Esophagus muscularis mucosa (tissue), 4 donors: ENCODE results near the gene DDR2. TPM values are rescaled to one million over a fixed set of nuclear protein-coding genes. Genes with fewer than 3 reads are reported as not detected.
A peak's percentile ranks its signal among the peaks of the same experiment; 100 is the strongest.

Experiments used
- DNase-seq: peaks from one replicate; pipeline ENCODE4 v3.0.0-alpha.2; 2017; ENCODE audit errors: extremely low spot score
- H3K27ac ChIP-seq, 4 donors: fragments of 200-600 bp; sonication (generic); replicated peaks in 1 of 4; 1 replicate in 3 of 4; 2 replicates in 1 of 4; pipeline ENCODE4 v1.5.1; 2016 to 2019; ENCODE audit warnings: mild to moderate bottlenecking in 1 of 4
- H3K27me3 ChIP-seq, 4 donors: fragments of 200-600 bp; sonication (generic); one replicate each; pipeline versions ENCODE4 v1.5.1 to v1.6.0; 2016 to 2019
- H3K36me3 ChIP-seq, 4 donors: fragments of 200-600 bp; sonication (generic); one replicate each; pipeline ENCODE4 v1.5.1; 2016 to 2019
- H3K4me1 ChIP-seq, 4 donors: fragments of 200-600 bp; sonication (generic); one replicate each; pipeline ENCODE4 v1.5.1; 2016 to 2019
- H3K4me3 ChIP-seq, 4 donors: fragments of 200-600 bp; sonication (generic); 1 replicate in 2 of 4; 2 replicates in 2 of 4; pipeline ENCODE4 v1.5.1; 2016 to 2019; ENCODE audit warnings: mild to moderate bottlenecking in 4 of 4, moderate library complexity in 1 of 4
- H3K9me3 ChIP-seq, 4 donors: fragments of 200-600 bp; sonication (generic); 1 replicate in 3 of 4; 2 replicates in 1 of 4; pipeline ENCODE4 v1.5.1; 2016 to 2019
- CTCF ChIP-seq, 3 experiments: fragments of 200-600 bp in 2 of 3; fragments of 450-650 bp in 1 of 3; sonication (generic) in 2 of 3; IDR thresholded peaks; one replicate each; pipeline ENCODE4 v1.5.1; 2017 to 2019; ENCODE audit warnings: antibody characterized with exemption in 3 of 3, mild to moderate bottlenecking in 2 of 3, moderate library complexity in 1 of 3
- EP300 ChIP-seq: sonication (generic); formaldehyde crosslinking; IDR thresholded peaks from one replicate; pipeline ENCODE4 v1.6.1; 2017; ENCODE audit warnings: antibody characterized with exemption
- POLR2A ChIP-seq: fragments of 450-650 bp; IDR thresholded peaks from one replicate; pipeline ENCODE4 v1.6.1; 2017; ENCODE audit warnings: antibody characterized with exemption, moderate library complexity, mild to moderate bottlenecking, low read depth
- POLR2AphosphoS5 ChIP-seq, 2 donors: sonication (generic); formaldehyde crosslinking; IDR thresholded peaks; one replicate each; pipeline ENCODE4 v1.6.1; 2017; ENCODE audit warnings: antibody characterized with exemption in 2 of 2
- WGBS: methylation state at CpG from one replicate; pipeline ENCODE4 v1.1.5; 2018; 5-methylcytosine and 5-hydroxymethylcytosine counted together
- intact Hi-C: fragments of 100-400 bp; cut with DNase I; formaldehyde crosslinking; loops from one replicate; pipeline ENCODE4 v1.15.1; 2023
- total RNA-seq, 4 donors: library from RNA; depleted of rRNA; stranded (reverse); fragments of >200 nt; gene quantifications; one replicate each; pipeline versions ENCODE4 v1.1.0 to v1.2.1, GENCODE V29; 2016

The DDR2 gene
- total RNA-seq, 4 donors from 2014 or later: 143 to 194 (median 175) TPM

- Histone ChIP-seq H3K4me1 (peaks cover 0 to under 1% (median under 1%) of the 10 kb centered on the region in 4 donors), H3K36me3 (no peaks in the 10 kb centered on the region), H3K4me3 (no peak overlapping the region), H3K9me3 (peaks cover 0 to 14% (median 5%) of the 10 kb centered on the region in 4 donors), H3K27ac (no peak overlapping the region), H3K27me3 (no peaks in the 10 kb centered on the region)
- 87% methylated on average over 3 of the region's 3 CpGs for WGBS
- intact Hi-C loops: no loop called here
- no peak for DNase-seq
- TF ChIP-seq CTCF (IDR thresholded peaks at IDR 0.05) (no peak), POLR2AphosphoS5 (IDR thresholded peaks at IDR 0.05) (no peak), POLR2A (no peak), EP300 (no peak)
Observed at GRCh38 chr1:162619076-162619475, 13.2 kb upstream of the DDR2 start.

DNA sequence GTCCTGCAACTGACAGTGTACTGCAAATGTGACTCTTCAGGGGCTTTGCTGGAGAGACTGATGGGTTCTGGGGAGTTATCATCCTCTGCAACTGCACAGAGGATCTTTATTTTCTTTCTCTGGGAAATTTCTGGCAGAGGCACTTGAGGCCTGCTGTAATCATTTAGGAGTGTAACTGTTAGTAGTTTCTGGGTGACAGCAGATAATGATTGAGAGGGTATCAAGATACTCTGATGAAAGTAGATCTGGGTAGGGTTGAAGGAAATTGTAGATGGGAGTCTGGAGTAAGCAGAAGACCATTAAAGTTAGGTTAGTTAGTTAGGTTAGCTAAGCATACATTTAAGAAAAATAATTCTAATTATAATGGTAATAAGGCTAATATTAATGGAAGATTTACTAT is 11.0 kb upstream of the DDR2 start:
- no peak for DNase-seq
- intact Hi-C loops: no loop called here
- TF ChIP-seq EP300 (no peak), POLR2AphosphoS5 (IDR thresholded peaks at IDR 0.05) (no peak), POLR2A (no peak), CTCF (IDR thresholded peaks at IDR 0.05) (no peak)
- H3K4me3 ChIP-seq: no peak overlapping the region
- H3K36me3 ChIP-seq: no peaks in the 10 kb centered on the region
- peaks cover 0 to 14% (median 5%) of the 10 kb centered on the region in 4 donors for H3K9me3 ChIP-seq
- H3K27me3 ChIP-seq: no peaks in the 10 kb centered on the region
- H3K4me1 ChIP-seq: peaks cover 0 to 16% (median 13%) of the 10 kb centered on the region in 4 donors
- no peak overlapping the region for H3K27ac ChIP-seq

DNA sequence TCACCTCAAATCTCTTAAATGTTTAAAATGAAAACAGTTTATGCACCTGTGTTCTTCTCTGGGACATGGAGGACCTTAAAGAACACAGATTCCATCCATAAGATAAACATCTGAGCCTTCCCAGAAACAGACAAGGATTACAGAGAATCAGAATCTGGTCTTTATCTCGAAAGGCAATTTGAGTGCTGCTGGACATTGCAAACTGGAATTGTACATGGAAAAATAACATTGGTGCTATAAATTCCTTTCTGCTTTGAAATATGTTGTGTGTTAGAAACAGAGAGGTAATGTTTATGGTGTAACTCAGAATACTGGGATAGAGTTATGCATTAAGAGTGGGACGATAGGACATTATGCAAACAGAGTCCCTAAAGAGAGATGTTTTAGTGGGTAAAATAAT is 6.6 kb upstream of the DDR2 start:
- H3K4me3 ChIP-seq: no peak overlapping the region
- H3K27ac ChIP-seq: peak overlapping the region; percentile 76 to 82 (median 80)
- intact Hi-C loops: loop anchor here (5.0 kb wide), 1 partner anchor 162 kb away; no protein-coding TSS in a partner anchor
- no peak for DNase-seq
- peaks cover 8 to 53% (median 47%) of the 10 kb centered on the region in 4 donors for H3K4me1 ChIP-seq
- H3K36me3 ChIP-seq: no peaks in the 10 kb centered on the region
- H3K9me3 ChIP-seq: no peaks in the 10 kb centered on the region
- H3K27me3 ChIP-seq: no peaks in the 10 kb centered on the region
- WGBS: 34% methylated on average over 2 of the region's 2 CpGs
- TF ChIP-seq POLR2A: no peak
- TF ChIP-seq POLR2AphosphoS5 (IDR thresholded peaks at IDR 0.05): no peak
- no peak for TF ChIP-seq EP300
- TF ChIP-seq CTCF (IDR thresholded peaks at IDR 0.05): no peak

GRCh38 chr1:162626094-162626493 is 6.2 kb upstream of the DDR2 start:
- no peak for DNase-seq
- no peaks in the 10 kb centered on the region for H3K27me3 ChIP-seq
- 20% methylated on average over 2 of the region's 2 CpGs for WGBS
- no peaks in the 10 kb centered on the region for H3K9me3 ChIP-seq
- no peak for TF ChIP-seq POLR2AphosphoS5 (IDR thresholded peaks at IDR 0.05)
- no peak for TF ChIP-seq EP300
- TF ChIP-seq POLR2A: no peak
- no peak for TF ChIP-seq CTCF (IDR thresholded peaks at IDR 0.05)
- peaks cover 11 to 57% (median 51%) of the 10 kb centered on the region in 4 donors for H3K4me1 ChIP-seq
- peak overlapping the region; percentile 35 to 45 (median 43) for H3K4me3 ChIP-seq
- intact Hi-C loops: loop anchor here (5.0 kb wide), 1 partner anchor 161 kb away; no protein-coding TSS in a partner anchor
- H3K27ac ChIP-seq: peak overlapping the region; percentile 76 to 82 (median 80)
- no peaks in the 10 kb centered on the region for H3K36me3 ChIP-seq

- H3K4me1 ChIP-seq: peaks cover 18 to 64% (median 58%) of the 10 kb centered on the region in 4 donors
- H3K9me3 ChIP-seq: no peaks in the 10 kb centered on the region
- peak overlapping the region; percentile 76 to 82 (median 80) for H3K27ac ChIP-seq
- no peak for TF ChIP-seq POLR2A
- no peak for TF ChIP-seq POLR2AphosphoS5 (IDR thresholded peaks at IDR 0.05)
- TF ChIP-seq CTCF (IDR thresholded peaks at IDR 0.05): no peak
- TF ChIP-seq EP300: no peak
- no peak for DNase-seq
- H3K4me3 ChIP-seq: peak overlapping the region; percentile 35 to 45 (median 43)
- no peaks in the 10 kb centered on the region for H3K36me3 ChIP-seq
- 18% methylated on average over 2 of the region's 2 CpGs for WGBS
- intact Hi-C loops: loop anchor here (5.0 kb wide), 1 partner anchor 161 kb away; no protein-coding TSS in a partner anchor
- no peaks in the 10 kb centered on the region for H3K27me3 ChIP-seq
Observed at GRCh38 chr1:162626761-162627160, 5.5 kb upstream of the DDR2 start.
